Heart left ventricle (tissue), 16 donors: ENCODE measurements around the gene SCN5A. TPM values are rescaled to one million over a fixed set of nuclear protein-coding genes. Genes with fewer than 3 reads are reported as not detected.

ENCODE experiments used
- ATAC-seq, 4 donors: fragments of 200-7000 bp; cut with Tn5 transposase; one replicate each; pipeline ENCODE4 v1.9.1; 2020 to 2022; ENCODE audit warnings: moderate library complexity in 4 of 4, mild to moderate bottlenecking in 3 of 4, moderate number of reproducible peaks in 1 of 4
- DNase-seq, 5 donors: peaks; one replicate each; pipeline ENCODE4 v3.0.0-alpha.2; 2020
- H3K27ac ChIP-seq, 12 donors: fragments of 200-600 bp; sonication (generic) in 4 of 12; one replicate each; pipeline versions ENCODE4 v1.5.0 to v1.8.0; 2016 to 2022; ENCODE audit warnings: mild to moderate bottlenecking in 2 of 12
- H3K27me3 ChIP-seq, 9 donors: fragments of 200-600 bp; sonication (generic) in 2 of 9; one replicate each; pipeline versions ENCODE4 v1.5.1 to v1.8.0; 2016 to 2022; ENCODE audit warnings: mild to moderate bottlenecking in 3 of 9
- H3K36me3 ChIP-seq, 9 donors: fragments of 200-600 bp; sonication (generic) in 2 of 9; one replicate each; pipeline versions ENCODE4 v1.5.0 to v1.8.0; 2018 to 2022; ENCODE audit warnings: mild to moderate bottlenecking in 2 of 9
- H3K4me1 ChIP-seq, 12 donors: fragments of 200-600 bp; sonication (generic) in 4 of 12; one replicate each; pipeline versions ENCODE4 v1.5.0 to v1.8.0; 2016 to 2022; ENCODE audit warnings: mild to moderate bottlenecking in 3 of 12
- H3K4me3 ChIP-seq, 12 donors: fragments of 200-600 bp; sonication (generic) in 4 of 12; one replicate each; pipeline versions ENCODE4 v1.5.0 to v1.8.0; 2017 to 2022; ENCODE audit warnings: mild to moderate bottlenecking in 9 of 12, moderate library complexity in 4 of 12
- H3K9me3 ChIP-seq, 12 donors: fragments of 200-600 bp; sonication (generic) in 4 of 12; one replicate each; pipeline versions ENCODE4 v1.5.0 to v1.8.0; 2016 to 2022; ENCODE audit warnings: mild to moderate bottlenecking in 1 of 12
- POLR2A ChIP-seq, 2 donors: fragments of 450-650 bp; IDR thresholded peaks; one replicate each; pipeline ENCODE4 v1.6.1; 2017; ENCODE audit warnings: antibody characterized with exemption in 2 of 2, mild to moderate bottlenecking in 2 of 2, moderate library complexity in 2 of 2
- WGBS, 4 donors: extraction: QIAGEN DNeasy Blood & Tissue Kit in 2 of 4; methylation state at CpG; one replicate each; pipeline versions ENCODE4 v1.1.5 to v1.1.7; 2013 to 2018; 5-methylcytosine and 5-hydroxymethylcytosine counted together
- intact Hi-C, 10 donors: fragments of 100-400 bp; cut with DNase I; formaldehyde crosslinking; loops; one replicate each; pipeline versions ENCODE4 v1.11.1 to v1.14.2; 2022
- polyA plus RNA-seq, 2 donors: library from polyadenylated mRNA; stranded (reverse); fragments of 200-250 nt; gene quantifications; one replicate each; pipeline ENCODE4 v1.2.3, GENCODE V29; 2013
- total RNA-seq, 9 donors: library from RNA; depleted of rRNA in 2 of 9; stranded (reverse); fragments of >200 nt in 2 of 9; fragmentation: NEBNext Ultra II Directional in 3 of 9; extraction: Animal tissue kit (Norgen Biotek cat#: 25700) in 3 of 9; gene quantifications; one replicate each; pipeline versions ENCODE4 v1.1.0 to v1.2.4, GENCODE V29; 2016 to 2023
- TF ChIP-seq, protein P1 (sequence below), 12 donors: fragments of 200-600 bp; sonication (generic) in 4 of 12; IDR thresholded peaks; one replicate each; pipeline versions ENCODE4 v1.5.0 to v1.8.0; 2018 to 2022; ENCODE audit warnings: antibody characterized with exemption in 12 of 12, mild to moderate bottlenecking in 5 of 12
- donor health status: ischemic (EF 13 %, LVEDD 7.1; RV severe dilation, severe dysfunction).
- donor health status: healthy with polysubstance abuse.
- donor health status: DM: no; HTN: yes; CAD: no.
- donor health status: DM: no; HTN: no; CAD: no.
- donor health status: ischemic (EF 25% LVEDD 6.9; RV normal size, moderate dysfunction).
- donor health status: ischemic (EF 25% LVEDD 5.7; RV mildly dilated, moderate dysfunction).
- donor health status: healthy.
- donor health status: DM: yes; HTN: yes; CAD: no.
- donor health status: ischemic (EF 35%, LVEDD 5.7; RV mildly dilated, moderate dysfunction).
- donor health status: nonischemic (EF 11% LVEDD 7.7; RV severe dilation, severe dysfunction).
- donor health status: DM: yes; HTN: yes; CAD: no.
- donor health status: PGD.
- donor health status: ischemic (EF 29% LVEDD 5.4; RV normal size, mild dysfunction).
- donor health status: nonischemic (EF 23%, LVEDD 6.1; RV moderate dilation, normal function).

Gene SCN5A
- total and polyA plus RNA-seq, 11 donors = 88.4 to 242 (median 173) TPM

DNA sequence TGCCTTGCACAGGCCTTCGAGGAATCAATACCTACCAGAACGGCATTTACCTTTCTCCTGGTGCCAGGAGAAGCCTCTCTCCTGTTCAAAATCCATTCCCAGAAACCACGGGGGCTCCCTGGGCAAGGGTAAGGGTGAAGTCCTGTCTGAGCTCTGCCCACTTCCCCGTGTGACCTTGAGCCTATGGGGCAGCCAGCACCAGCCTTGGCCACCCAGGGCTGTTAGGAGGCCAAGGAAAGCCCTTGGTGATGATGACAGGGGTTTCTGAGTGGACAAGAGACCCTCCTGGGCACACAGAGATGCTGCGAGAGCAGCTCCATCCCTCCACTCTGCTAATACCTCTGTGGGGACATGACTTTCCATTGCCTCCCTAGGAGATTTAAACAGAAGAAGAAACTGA is 5.9 kb downstream of the SCN5A start:
- Histone ChIP-seq H3K36me3 (no peaks in the 10 kb centered on the region), H3K4me1 (peaks cover 0 to 90% (median 21%) of the 10 kb centered on the region in 12 donors), H3K27ac (peak overlapping the region in 11 of 12 donors; percentile 12 to 98 (median 92)), H3K9me3 (no peaks in the 10 kb centered on the region), H3K27me3 (peaks cover 0 to 30% (median 5%) of the 10 kb centered on the region in 9 donors), H3K4me3 (no peak overlapping the region)
- TF ChIP-seq, protein P1, sequence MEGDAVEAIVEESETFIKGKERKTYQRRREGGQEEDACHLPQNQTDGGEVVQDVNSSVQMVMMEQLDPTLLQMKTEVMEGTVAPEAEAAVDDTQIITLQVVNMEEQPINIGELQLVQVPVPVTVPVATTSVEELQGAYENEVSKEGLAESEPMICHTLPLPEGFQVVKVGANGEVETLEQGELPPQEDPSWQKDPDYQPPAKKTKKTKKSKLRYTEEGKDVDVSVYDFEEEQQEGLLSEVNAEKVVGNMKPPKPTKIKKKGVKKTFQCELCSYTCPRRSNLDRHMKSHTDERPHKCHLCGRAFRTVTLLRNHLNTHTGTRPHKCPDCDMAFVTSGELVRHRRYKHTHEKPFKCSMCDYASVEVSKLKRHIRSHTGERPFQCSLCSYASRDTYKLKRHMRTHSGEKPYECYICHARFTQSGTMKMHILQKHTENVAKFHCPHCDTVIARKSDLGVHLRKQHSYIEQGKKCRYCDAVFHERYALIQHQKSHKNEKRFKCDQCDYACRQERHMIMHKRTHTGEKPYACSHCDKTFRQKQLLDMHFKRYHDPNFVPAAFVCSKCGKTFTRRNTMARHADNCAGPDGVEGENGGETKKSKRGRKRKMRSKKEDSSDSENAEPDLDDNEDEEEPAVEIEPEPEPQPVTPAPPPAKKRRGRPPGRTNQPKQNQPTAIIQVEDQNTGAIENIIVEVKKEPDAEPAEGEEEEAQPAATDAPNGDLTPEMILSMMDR (IDR thresholded peaks at IDR 0.05) = no peak
- no peak for TF ChIP-seq POLR2A (IDR thresholded peaks at IDR 0.05)
- ATAC-seq = no peak
- 67 to 84% (median 71%) methylated on average over 5 of the region's 5 CpGs for WGBS, 4 donors
- DNase-seq = peak in 1 of 5 donors; percentile 12
- intact Hi-C loops = no loop called here

DNA sequence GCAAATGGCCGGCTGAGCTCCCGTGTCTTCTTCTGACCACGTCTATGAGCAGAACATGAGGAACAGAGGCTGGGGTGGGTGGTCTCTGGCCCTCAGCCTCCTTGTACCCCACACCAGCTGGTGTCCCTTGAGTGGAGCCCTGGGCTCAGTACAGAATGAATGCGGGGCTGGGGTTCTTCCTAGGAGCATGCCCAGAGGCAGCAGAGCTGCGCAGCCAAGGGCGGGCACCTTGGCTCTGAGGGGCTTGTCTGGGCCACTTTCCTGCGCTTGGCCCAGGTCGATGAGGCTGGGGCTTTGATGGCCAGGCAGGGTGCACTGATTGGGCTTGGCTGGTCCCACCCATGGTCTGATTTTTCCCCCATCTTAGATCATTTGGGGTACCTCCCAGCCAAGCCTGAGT is 6.4 kb downstream of the SCN5A start:
- intact Hi-C loops = no loop called here
- peak in 1 of 5 donors; percentile 15 for DNase-seq
- Histone ChIP-seq H3K27ac (peak overlapping the region in 11 of 12 donors; percentile 16 to 98 (median 92)), H3K4me3 (no peak overlapping the region), H3K9me3 (no peaks in the 10 kb centered on the region), H3K4me1 (peaks cover 0 to 94% (median 23%) of the 10 kb centered on the region in 12 donors), H3K27me3 (peaks cover 0 to 25% (median under 1%) of the 10 kb centered on the region in 9 donors), H3K36me3 (no peaks in the 10 kb centered on the region)
- ATAC-seq = no peak
- TF ChIP-seq, protein P1 (IDR thresholded peaks at IDR 0.05) = no peak
- TF ChIP-seq POLR2A (IDR thresholded peaks at IDR 0.05) = no peak
- 66 to 81% (median 79%) methylated on average over 8 of the region's 8 CpGs for whole genome bisulfite sequencing, 4 donors

DNA sequence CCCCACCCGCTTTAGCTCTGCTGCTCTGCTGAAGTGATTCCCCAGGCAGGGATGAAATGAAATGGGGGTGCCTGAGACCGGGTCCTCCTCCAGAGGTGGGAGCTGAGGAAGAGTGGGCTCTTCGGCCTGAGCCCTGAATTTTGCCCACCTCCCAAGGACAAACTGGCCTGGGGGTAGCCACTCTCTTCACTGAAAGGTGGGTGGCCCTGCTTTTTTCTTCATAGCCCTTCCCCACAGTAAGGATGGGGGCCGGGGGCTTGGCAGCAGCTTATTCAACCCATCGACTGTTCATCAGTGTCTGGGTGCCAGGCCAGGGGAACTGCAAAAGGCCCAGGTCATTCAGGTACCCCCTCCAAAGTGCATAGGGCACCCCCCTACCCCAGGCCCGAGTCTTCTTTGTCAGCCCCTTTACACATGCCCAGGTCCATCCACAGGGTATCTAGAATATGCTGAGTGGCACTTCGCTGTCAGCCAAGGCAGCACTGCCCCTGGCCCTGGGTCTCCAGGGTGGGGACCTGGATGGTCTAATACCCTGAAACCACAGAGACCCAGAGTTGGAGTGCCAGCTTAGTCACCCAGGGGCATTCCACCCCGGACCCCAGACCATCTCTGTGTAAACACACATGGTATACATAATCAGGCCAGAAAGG is 7.9 kb downstream of the SCN5A start:
- Histone ChIP-seq H3K27me3 (peaks cover 0 to 10% (median 0%) of the 10 kb centered on the region in 9 donors), H3K27ac (peak overlapping the region in 7 of 12 donors; percentile 10 to 97 (median 46)), H3K4me3 (peak overlapping the region in 1 of 12 donors; percentile 13), H3K36me3 (no peaks in the 10 kb centered on the region), H3K4me1 (peaks cover 0 to 94% (median 23%) of the 10 kb centered on the region in 12 donors), H3K9me3 (no peaks in the 10 kb centered on the region)
- TF ChIP-seq, protein P1 (IDR thresholded peaks at IDR 0.05) = no peak
- no peak for TF ChIP-seq POLR2A (IDR thresholded peaks at IDR 0.05)
- intact Hi-C loops = no loop called here
- DNase-seq (peak in 2 of 5 donors; percentile 7 to 44), ATAC-seq (no peak)
- WGBS, 4 donors = 59 to 66% (median 63%) methylated on average over 6 to 8 of the region's 8 CpGs

DNA sequence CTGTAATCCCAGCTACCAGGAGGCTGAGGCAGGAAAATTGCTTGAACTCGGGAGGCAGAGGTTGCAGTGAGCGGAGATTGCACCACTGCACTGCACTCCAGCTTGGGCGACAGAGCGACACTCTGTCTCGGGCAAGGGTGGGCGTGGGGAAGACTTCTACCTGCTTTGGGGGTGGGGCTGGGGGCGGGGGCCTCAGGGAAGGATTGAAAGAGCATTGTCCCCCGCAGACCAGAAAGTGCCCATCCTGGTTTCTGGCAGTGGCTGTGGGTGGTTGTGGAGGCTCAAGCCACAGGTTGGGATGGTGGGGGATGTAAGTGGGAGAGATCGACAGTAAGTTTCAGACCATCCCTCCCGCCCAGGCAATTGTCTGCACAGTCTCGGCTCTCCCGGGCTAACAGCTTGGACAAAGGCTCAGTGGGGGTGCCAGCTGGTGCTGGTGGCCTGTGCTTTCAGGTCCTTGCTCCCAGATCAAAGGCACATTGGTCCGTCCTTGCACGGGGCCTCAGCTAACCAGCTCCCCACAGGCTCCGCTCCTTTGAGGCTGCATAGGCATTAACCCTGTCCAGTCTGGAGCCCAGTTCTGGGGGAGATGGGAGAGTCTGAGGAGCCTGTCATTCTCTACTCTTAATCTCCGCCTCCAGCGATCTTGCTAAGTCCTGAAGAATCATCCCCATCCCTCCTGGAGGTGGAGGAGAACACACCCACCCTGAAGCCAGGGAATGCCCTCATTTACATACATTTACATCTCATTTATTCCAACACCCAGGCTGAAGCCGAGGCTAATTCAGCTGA is 8.6 kb downstream of the SCN5A start:
- Histone ChIP-seq H3K27me3 (peaks cover 0 to 8% (median 0%) of the 10 kb centered on the region in 9 donors), H3K36me3 (no peaks in the 10 kb centered on the region), H3K4me3 (peak overlapping the region in 2 of 12 donors; percentile 12 to 13), H3K9me3 (no peaks in the 10 kb centered on the region), H3K27ac (peak overlapping the region in 6 of 12 donors; percentile 10 to 97 (median 48)), H3K4me1 (peaks cover 0 to 95% (median 23%) of the 10 kb centered on the region in 12 donors)
- ATAC-seq (peak in 1 of 4 donors; percentile 5), DNase-seq (peak in 2 of 5 donors; percentile 27 to 33)
- WGBS, 4 donors = 44 to 54% (median 48%) methylated on average over 16 to 18 of the region's 18 CpGs
- TF ChIP-seq, protein P1 (IDR thresholded peaks at IDR 0.05) = no peak
- TF ChIP-seq POLR2A (IDR thresholded peaks at IDR 0.05) = no peak
- intact Hi-C loops = no loop called here
